ENCODE results near the gene KCNMA1.
A peak's percentile ranks its signal among the peaks of the same experiment; 100 is the strongest.

Gene KCNMA1

GRCh38 chr10:77405771-77406241 is 231.8 kb downstream of the KCNMA1 start:
- no peak overlapping the region for H3K4me3 ChIP-seq (ENCODE audit: low read depth, low read length)
- peak; percentile 71 for DNase-seq (ENCODE audit: low read depth)
- no peak for TF ChIP-seq CTCF (IDR thresholded peaks at IDR 0.05; ENCODE audit: control insufficient read depth, extremely low read depth, insufficient read depth)

GRCh38 chr10:77404810-77405209 is 232.8 kb downstream of the KCNMA1 start:
- TF ChIP-seq CTCF (IDR thresholded peaks at IDR 0.05; ENCODE audit: control insufficient read depth, extremely low read depth, insufficient read depth) = no peak
- H3K4me3 ChIP-seq (ENCODE audit: low read depth, low read length) = no peak overlapping the region
- DNase-seq (ENCODE audit: low read depth) = no peak

- no peak overlapping the region for H3K4me3 ChIP-seq (ENCODE audit: low read depth, low read length)
- no peak for DNase-seq (ENCODE audit: low read depth)
- TF ChIP-seq CTCF (IDR thresholded peaks at IDR 0.05; ENCODE audit: control insufficient read depth, extremely low read depth, insufficient read depth) = no peak
These were observed 233.8 kb downstream of the KCNMA1 start for GRCh38 chr10:77403761-77404160.

GRCh38 chr10:77401683-77402082 is 235.9 kb downstream of the KCNMA1 start:
- no peak overlapping the region for H3K4me3 ChIP-seq (ENCODE audit: low read depth, low read length)
- no peak for TF ChIP-seq CTCF (IDR thresholded peaks at IDR 0.05; ENCODE audit: control insufficient read depth, extremely low read depth, insufficient read depth)
- DNase-seq (ENCODE audit: low read depth) = no peak

- no peak overlapping the region for H3K4me3 ChIP-seq (ENCODE audit: low read depth, low read length)
- TF ChIP-seq CTCF (IDR thresholded peaks at IDR 0.05; ENCODE audit: control insufficient read depth, extremely low read depth, insufficient read depth) = no peak
- DNase-seq (ENCODE audit: low read depth) = no peak
These were observed 237.6 kb downstream of the KCNMA1 start for GRCh38 chr10:77400033-77400432.

GRCh38 chr10:77398986-77399755 is 238.4 kb downstream of the KCNMA1 start:
- DNase-seq (ENCODE audit: low read depth) = no peak
- TF ChIP-seq CTCF (IDR thresholded peaks at IDR 0.05; ENCODE audit: control insufficient read depth, extremely low read depth, insufficient read depth) = no peak
- H3K4me3 ChIP-seq (ENCODE audit: low read depth, low read length) = no peak overlapping the region

GRCh38 chr10:77398558-77398957 is 239.1 kb downstream of the KCNMA1 start:
- no peak overlapping the region for H3K4me3 ChIP-seq (ENCODE audit: low read depth, low read length)
- no peak for TF ChIP-seq CTCF (IDR thresholded peaks at IDR 0.05; ENCODE audit: control insufficient read depth, extremely low read depth, insufficient read depth)
- peak; percentile 52 for DNase-seq (ENCODE audit: low read depth)

All from LNCaP clone FGC (cell line).